NOMO-1 treated with DMSO at 0.1 percent for 48 hours (cell line): Measurements from ENCODE around the gene PANX3.

Experiments used
- DNase-seq: peaks from one replicate; lab custom pipeline; 2025; ENCODE audit not compliant: unreplicated experiment; lab: John Stamatoyannopoulos, UW

The PANX3 gene

DNA sequence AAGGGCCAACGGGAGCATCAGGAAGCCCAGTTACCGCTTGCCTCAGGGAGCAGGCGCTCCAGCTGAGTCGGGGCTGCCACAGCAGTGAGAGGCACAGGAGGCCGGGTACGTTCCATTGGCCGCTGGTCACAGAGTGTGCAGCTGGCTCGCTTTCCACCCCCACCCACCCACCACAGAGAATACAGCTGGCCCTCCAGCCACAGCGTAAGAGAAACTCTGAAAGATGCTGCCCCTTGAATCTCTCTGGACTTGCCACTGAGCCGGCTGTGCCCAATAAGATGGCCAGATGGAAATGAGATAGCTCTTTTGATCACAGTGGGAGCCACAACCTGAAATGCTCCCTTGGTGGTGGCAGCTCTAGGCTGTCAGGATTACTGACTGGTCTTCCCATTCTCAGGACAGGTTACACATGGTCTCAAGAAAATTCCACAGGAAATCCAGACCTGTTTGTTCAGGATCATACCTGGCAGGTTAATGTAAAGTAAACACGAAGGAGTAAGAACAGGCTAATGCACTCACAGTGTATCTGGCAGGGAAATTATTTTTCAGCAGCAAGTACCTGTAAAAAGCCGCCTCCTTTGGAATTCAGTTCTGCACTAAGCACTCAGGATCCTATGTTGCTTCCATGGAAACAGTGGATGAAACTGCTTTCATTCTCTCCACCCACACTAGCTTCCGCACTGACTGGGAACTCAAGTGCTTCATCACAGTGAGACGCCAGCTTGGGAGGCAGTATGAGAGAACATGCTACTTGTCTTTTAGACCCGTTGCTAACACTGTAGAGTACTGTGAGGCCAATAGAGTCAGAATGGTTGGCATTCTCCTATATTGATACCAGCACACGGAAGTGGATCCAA is 45.8 kb downstream of the PANX3 start:
- no peak for DNase-seq

DNA sequence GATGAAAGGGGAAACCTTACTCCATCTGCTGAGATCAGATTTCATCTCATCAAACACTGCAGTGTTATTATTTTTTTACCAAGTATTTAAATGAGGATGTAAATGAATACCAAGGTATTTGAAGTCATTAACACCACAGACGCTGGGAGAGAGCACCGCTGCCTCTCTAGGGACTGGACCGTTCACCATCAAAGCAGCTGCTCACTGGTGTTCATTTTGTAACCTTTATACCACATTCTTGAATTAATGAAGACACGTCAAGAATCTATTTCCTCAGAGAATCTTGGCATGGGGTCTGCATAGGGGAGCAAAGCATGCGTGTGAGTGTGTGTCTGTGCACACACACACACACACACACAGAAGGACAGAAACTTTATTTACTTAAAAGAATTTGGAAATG is 46.7 kb downstream of the PANX3 start:
- no peak for DNase-seq

DNA sequence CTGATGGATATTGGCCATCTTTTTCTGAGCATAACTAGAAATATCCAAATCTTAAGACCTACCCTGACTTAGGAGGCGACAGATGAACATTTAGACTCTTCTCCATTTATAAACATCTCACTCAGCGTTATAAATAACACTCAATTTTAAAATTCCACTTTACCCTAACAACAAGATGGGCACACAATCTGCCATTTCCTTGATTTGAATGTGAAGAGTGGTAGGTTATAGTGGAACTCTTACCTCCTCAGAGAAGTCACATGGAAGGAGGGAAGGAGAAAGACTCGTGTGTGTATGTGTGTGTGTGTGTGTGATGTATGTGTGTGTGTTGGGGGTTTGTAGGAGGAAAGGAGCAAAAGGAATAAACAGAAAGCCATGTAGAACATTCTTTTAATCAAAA is 47.3 kb downstream of the PANX3 start:
- DNase-seq: no peak

DNA sequence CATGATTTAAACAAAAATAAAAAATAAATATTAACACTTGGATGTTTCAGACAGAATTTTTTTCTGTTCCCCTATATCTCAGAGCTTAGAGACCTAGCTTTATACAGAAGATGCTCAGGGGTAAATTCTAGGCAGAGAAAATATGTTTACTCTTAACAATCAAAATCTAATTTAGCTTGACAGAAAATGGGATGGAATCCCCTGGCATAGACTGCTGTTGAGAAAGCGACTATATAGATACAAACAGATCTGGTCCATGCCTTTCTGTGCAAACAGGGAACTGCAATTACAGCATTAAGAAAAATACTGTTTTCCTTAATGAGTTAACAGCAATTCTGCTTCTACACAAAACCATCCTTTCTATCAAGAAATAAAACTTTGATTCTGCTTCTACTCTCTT is 47.8 kb downstream of the PANX3 start:
- no peak for DNase-seq

DNA sequence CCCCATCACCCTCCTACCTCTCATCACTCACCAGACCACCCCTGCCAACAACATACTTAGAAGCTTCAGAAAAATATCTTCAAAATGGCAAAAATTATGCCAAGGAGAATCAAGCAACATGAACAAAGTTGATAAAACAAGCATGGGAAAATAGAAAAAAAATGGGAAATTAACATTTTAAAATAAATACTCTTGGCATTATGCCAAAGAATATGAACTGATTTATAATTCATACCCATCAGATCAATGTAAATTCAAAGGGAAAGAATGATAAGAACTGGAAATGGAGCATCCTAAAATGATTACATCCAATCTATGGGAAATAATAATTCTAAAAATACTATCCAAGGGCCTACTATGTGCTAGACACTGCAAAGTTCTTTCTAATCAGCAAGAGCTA is 50.3 kb downstream of the PANX3 start:
- DNase-seq: no peak

DNA sequence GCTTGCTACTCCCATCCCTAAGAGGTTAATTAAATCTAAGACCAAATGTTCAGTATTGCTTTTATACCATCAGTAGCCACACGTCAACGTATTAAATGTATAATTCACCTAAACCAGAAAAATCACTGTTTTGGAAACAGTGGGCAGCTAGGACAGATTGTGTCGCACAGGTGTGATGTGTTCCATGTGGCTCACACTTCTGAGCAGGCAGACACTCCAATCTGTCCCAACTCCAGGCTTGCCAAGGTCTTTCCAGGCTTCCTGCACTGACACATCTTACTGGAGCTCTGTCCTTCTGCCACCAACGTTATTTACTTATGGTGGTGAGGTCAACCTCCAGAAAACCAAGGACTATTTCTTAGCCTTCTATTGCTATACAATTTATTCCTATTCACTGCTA is 50.9 kb downstream of the PANX3 start:
- DNase-seq: no peak

DNA sequence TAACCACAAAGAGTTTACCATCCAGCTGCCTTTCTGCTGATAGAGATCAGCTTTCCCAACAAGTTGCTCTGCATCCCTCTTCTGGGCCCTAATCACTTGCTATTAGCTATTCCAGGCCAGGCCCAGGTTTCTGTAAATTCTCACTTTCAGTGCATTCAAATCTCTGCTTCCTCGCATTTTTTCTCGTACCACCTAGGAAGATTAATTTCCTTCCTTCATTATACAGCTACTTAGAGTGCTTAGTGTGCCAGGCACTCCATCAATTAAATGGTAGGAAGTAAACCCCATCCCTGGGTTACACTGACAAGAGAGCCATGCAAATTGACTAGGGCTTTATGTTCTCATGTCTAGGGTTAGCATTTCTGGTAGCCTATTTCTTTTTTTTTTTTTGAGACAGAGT is 52.6 kb downstream of the PANX3 start:
- no peak for DNase-seq

DNA sequence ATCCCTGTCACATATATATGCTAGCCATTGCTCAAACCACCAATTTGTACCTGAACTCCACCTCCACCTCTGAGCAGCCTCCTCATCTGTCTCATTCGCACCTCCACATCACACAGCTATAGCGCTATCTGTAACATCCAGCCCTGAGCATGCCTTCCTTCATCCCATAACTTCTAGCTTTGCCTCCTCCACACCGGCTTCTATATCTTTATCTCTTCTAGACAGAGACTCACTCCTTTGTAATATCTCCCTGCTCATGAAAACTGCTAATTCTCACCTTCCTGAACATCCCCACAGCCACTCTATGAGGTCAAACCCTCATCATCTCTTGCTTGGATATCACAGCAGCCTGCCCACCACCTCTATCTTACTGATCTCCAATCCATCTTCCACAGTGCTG is 56.4 kb downstream of the PANX3 start:
- no peak for DNase-seq

DNA sequence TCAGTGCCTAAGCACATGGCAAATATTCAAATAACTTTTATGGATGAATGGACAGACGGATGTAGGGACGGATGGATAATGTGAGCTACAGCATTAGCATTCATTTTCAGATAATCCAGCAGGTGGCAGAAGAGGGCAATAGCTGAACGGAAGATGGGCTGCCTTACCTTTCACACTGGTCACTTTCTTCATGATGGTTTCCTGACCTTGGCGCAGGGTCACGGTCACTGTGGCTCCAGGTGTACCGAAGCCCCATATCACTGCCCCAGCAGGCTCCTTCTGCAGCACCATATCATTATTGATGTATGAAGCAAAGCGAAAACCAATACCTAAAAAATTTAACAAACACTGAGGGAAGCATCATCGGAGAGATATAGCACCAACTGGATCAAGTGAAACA is 58.0 kb downstream of the PANX3 start:
- peak; percentile 58 for DNase-seq
